Liver (tissue), 9 donors: ENCODE results near the gene LIMS1. TPM values are rescaled to one million over a fixed set of nuclear protein-coding genes. Genes with fewer than 3 reads are reported as not detected.

Source experiments
- DNase-seq: peaks from one replicate; pipeline ENCODE4 v3.0.0-alpha.2; 2017; ENCODE audit warnings: low spot score
- H3K27ac ChIP-seq, 2 donors: one replicate each; pipeline ENCODE4 v1.7.0; 2013; ENCODE audit warnings: inconsistent platforms in 2 of 2, low read length in 2 of 2, control low read depth in 1 of 2, low read depth in 1 of 2, mild to moderate bottlenecking in 1 of 2
- H3K27me3 ChIP-seq, 4 donors: one replicate each; pipeline versions ENCODE4 v1.6.1 to v1.7.0; 2013; ENCODE audit warnings: low read length in 3 of 4, inconsistent platforms in 1 of 4, mild to moderate bottlenecking in 1 of 4, moderate library complexity in 1 of 4; ENCODE audit not compliant: control insufficient read depth in 4 of 4, insufficient read depth in 4 of 4
- H3K36me3 ChIP-seq, 4 donors: one replicate each; pipeline versions ENCODE4 v1.6.1 to v1.7.0; 2013; ENCODE audit warnings: low read length in 3 of 4, mild to moderate bottlenecking in 3 of 4, low read depth in 1 of 4, moderate library complexity in 1 of 4; ENCODE audit not compliant: control insufficient read depth in 4 of 4, insufficient read depth in 3 of 4
- H3K4me1 ChIP-seq, 4 donors: one replicate each; pipeline versions ENCODE4 v1.6.1 to v1.7.0; 2013; ENCODE audit warnings: low read length in 3 of 4, mild to moderate bottlenecking in 3 of 4, moderate library complexity in 1 of 4; ENCODE audit not compliant: control insufficient read depth in 4 of 4, insufficient read depth in 4 of 4
- H3K4me3 ChIP-seq, 3 donors: one replicate each; pipeline versions ENCODE4 v1.6.1 to v1.7.0; 2013; ENCODE audit warnings: low read length in 3 of 3, control low read depth in 1 of 3, low read depth in 1 of 3, mild to moderate bottlenecking in 1 of 3
- H3K9ac ChIP-seq, 2 donors: one replicate each; pipeline ENCODE4 v1.7.0; 2013; ENCODE audit warnings: low read length in 2 of 2, mild to moderate bottlenecking in 2 of 2, moderate library complexity in 2 of 2, control low read depth in 1 of 2, low read depth in 1 of 2
- H3K9me3 ChIP-seq, 4 donors: one replicate each; pipeline versions ENCODE4 v1.6.1 to v1.7.0; 2013; ENCODE audit warnings: low read length in 3 of 4; ENCODE audit not compliant: control insufficient read depth in 4 of 4
- ATF3 ChIP-seq: IDR thresholded peaks from 2 replicates; pipeline ENCODE4 v1.6.1; 2016; ENCODE audit warnings: antibody characterized with exemption
- CTCF ChIP-seq: fragments of 150-350 bp; IDR thresholded peaks from 2 replicates; pipeline ENCODE4 v1.5.1; 2017; ENCODE audit warnings: improper control_type of control experiment, low read depth, low read length; ENCODE audit not compliant: missing input control
- EGR1 ChIP-seq, 2 donors: IDR thresholded peaks; 2 replicates each; pipeline ENCODE4 v1.6.1; 2016 to 2018; ENCODE audit warnings: antibody characterized with exemption in 2 of 2, low read depth in 2 of 2
- FOXA1 ChIP-seq: IDR thresholded peaks from 2 replicates; pipeline ENCODE4 v1.6.1; 2016; ENCODE audit warnings: antibody characterized with exemption
- FOXA2 ChIP-seq: IDR thresholded peaks from 2 replicates; pipeline ENCODE4 v1.6.1; 2016; ENCODE audit warnings: antibody characterized with exemption
- GABPA ChIP-seq, 2 donors: IDR thresholded peaks in 1 of 2; conservative IDR thresholded peaks in 1 of 2; 2 replicates each; pipeline ENCODE4 v1.6.1; 2016; ENCODE audit warnings: antibody characterized with exemption in 2 of 2, mild to moderate bottlenecking in 1 of 2, moderate library complexity in 1 of 2
- HNF4A ChIP-seq, 2 donors: conservative IDR thresholded peaks; 2 replicates each; pipeline ENCODE4 v1.6.1; 2016; ENCODE audit warnings: antibody characterized with exemption in 2 of 2, mild to moderate bottlenecking in 2 of 2
- MAX ChIP-seq: IDR thresholded peaks from 2 replicates; pipeline ENCODE4 v1.6.1; 2016; ENCODE audit warnings: antibody characterized with exemption
- NR2F2 ChIP-seq: IDR thresholded peaks from 2 replicates; pipeline ENCODE4 v1.6.1; 2016; ENCODE audit warnings: antibody characterized with exemption
- RAD21 ChIP-seq, 2 donors: IDR thresholded peaks; 2 replicates each; pipeline ENCODE4 v1.6.1; 2016; ENCODE audit warnings: antibody characterized with exemption in 2 of 2, mild to moderate bottlenecking in 2 of 2
- REST ChIP-seq: IDR thresholded peaks from 2 replicates; pipeline ENCODE4 v1.6.1; 2016; ENCODE audit warnings: antibody characterized with exemption, mild to moderate bottlenecking
- RXRA ChIP-seq, 2 donors: IDR thresholded peaks; 2 replicates each; pipeline ENCODE4 v1.6.1; 2017 to 2018; ENCODE audit warnings: antibody characterized with exemption in 2 of 2, mild to moderate bottlenecking in 1 of 2
- SP1 ChIP-seq: IDR thresholded peaks from 2 replicates; pipeline ENCODE4 v1.6.1; 2018; ENCODE audit warnings: antibody characterized with exemption, mild to moderate bottlenecking
- TAF1 ChIP-seq: conservative IDR thresholded peaks from 2 replicates; pipeline ENCODE4 v1.6.1; 2016; ENCODE audit warnings: antibody characterized with exemption, mild to moderate bottlenecking
- YY1 ChIP-seq: IDR thresholded peaks from 2 replicates; pipeline ENCODE4 v1.6.1; 2016; ENCODE audit warnings: antibody characterized with exemption, mild to moderate bottlenecking
- ZBTB33 ChIP-seq: IDR thresholded peaks from 2 replicates; pipeline ENCODE4 v1.6.1; 2016; ENCODE audit warnings: antibody characterized with exemption
- WGBS: extraction: QIAGEN DNeasy Blood & Tissue Kit; methylation state at CpG from one replicate; pipeline ENCODE4 v1.1.7; 2013; 5-methylcytosine and 5-hydroxymethylcytosine counted together
- polyA plus RNA-seq, 2 donors: library from polyadenylated mRNA; stranded (reverse) in 1 of 2; unstranded in 1 of 2; fragments of 200-250 nt in 1 of 2; fragments of >200 nt in 1 of 2; fragmentation: Nextera tagmentation in 1 of 2; extraction: Ambion mirVana in 1 of 2; gene quantifications; one replicate each; pipeline versions ENCODE4 v1.2.1 to v1.2.3, GENCODE V29; 2013 to 2015
- total RNA-seq, 2 donors: library from RNA; depleted of rRNA; stranded (reverse); fragments of >200 nt; gene quantifications; one replicate each; pipeline ENCODE4 v1.2.3, GENCODE V29; 2014
- donor health status: healthy.
- donor health status: healthy.
- donor health status: healthy.
- donor health status: healthy.
- donor health status: healthy.

The LIMS1 gene
- total and polyA plus RNA-seq, 4 donors = 10.2 to 37.1 (median 22.1) TPM

GRCh38 chr2:108574332-108574731 lies 40.1 kb downstream of the LIMS1 start:
- DNase-seq = no peak
- Histone ChIP-seq H3K9me3 (no peaks in the 10 kb centered on the region), H3K9ac (no peak overlapping the region), H3K4me3 (no peak overlapping the region), H3K27me3 (no peaks in the 10 kb centered on the region), H3K27ac (no peak overlapping the region), H3K4me1 (peaks cover 2 to 9% (median 6%) of the 10 kb centered on the region in 4 donors), H3K36me3 (no peaks in the 10 kb centered on the region)
- WGBS = 45% methylated on average over 2 of the region's 2 CpGs
- TF ChIP-seq MAX = no peak

GRCh38 chr2:108575132-108575966 lies 41.1 kb downstream of the LIMS1 start:
- Histone ChIP-seq H3K9ac (no peak overlapping the region), H3K4me3 (no peak overlapping the region), H3K36me3 (no peaks in the 10 kb centered on the region), H3K27me3 (no peaks in the 10 kb centered on the region), H3K4me1 (peaks cover 8 to 16% (median 12%) of the 10 kb centered on the region in 4 donors), H3K9me3 (no peaks in the 10 kb centered on the region), H3K27ac (no peak overlapping the region)
- TF ChIP-seq MAX (no peak), ZBTB33 (no peak), NR2F2 (no peak), FOXA2 (no peak), REST (no peak)
- 76% methylated on average over 7 of the region's 7 CpGs for WGBS
- DNase-seq = no peak

GRCh38 chr2:108577099-108577498 lies 42.8 kb downstream of the LIMS1 start:
- no peak overlapping the region for H3K4me3 ChIP-seq
- H3K4me1 ChIP-seq = peaks cover 7 to 18% (median 11%) of the 10 kb centered on the region in 4 donors
- 91% methylated on average over 9 of the region's 9 CpGs for WGBS
- no peaks in the 10 kb centered on the region for H3K9me3 ChIP-seq
- H3K27ac ChIP-seq = no peak overlapping the region
- no peaks in the 10 kb centered on the region for H3K36me3 ChIP-seq
- DNase-seq = no peak
- H3K27me3 ChIP-seq = no peaks in the 10 kb centered on the region
- H3K9ac ChIP-seq = no peak overlapping the region
- no peak for TF ChIP-seq TAF1
- TF ChIP-seq FOXA1 = no peak
- no peak for TF ChIP-seq ATF3
- TF ChIP-seq NR2F2 = no peak
- TF ChIP-seq HNF4A (conservative IDR thresholded peaks at IDR 0.05) = no peak
- no peak for TF ChIP-seq EGR1 (IDR thresholded peaks at IDR 0.05; ENCODE audit: low read depth in 2 of 2)
- no peak for TF ChIP-seq RAD21 (IDR thresholded peaks at IDR 0.05)
- TF ChIP-seq YY1 = no peak
- no peak for TF ChIP-seq CTCF
- TF ChIP-seq MAX = no peak
- no peak for TF ChIP-seq GABPA (IDR thresholded peaks at IDR 0.05 in 1 of 2, conservative IDR thresholded peaks at IDR 0.05 in 1 of 2)
- TF ChIP-seq RXRA (IDR thresholded peaks at IDR 0.05) = no peak
- no peak for TF ChIP-seq SP1
